ENCODE results near the gene FEN1.

FEN1 gene

DNA sequence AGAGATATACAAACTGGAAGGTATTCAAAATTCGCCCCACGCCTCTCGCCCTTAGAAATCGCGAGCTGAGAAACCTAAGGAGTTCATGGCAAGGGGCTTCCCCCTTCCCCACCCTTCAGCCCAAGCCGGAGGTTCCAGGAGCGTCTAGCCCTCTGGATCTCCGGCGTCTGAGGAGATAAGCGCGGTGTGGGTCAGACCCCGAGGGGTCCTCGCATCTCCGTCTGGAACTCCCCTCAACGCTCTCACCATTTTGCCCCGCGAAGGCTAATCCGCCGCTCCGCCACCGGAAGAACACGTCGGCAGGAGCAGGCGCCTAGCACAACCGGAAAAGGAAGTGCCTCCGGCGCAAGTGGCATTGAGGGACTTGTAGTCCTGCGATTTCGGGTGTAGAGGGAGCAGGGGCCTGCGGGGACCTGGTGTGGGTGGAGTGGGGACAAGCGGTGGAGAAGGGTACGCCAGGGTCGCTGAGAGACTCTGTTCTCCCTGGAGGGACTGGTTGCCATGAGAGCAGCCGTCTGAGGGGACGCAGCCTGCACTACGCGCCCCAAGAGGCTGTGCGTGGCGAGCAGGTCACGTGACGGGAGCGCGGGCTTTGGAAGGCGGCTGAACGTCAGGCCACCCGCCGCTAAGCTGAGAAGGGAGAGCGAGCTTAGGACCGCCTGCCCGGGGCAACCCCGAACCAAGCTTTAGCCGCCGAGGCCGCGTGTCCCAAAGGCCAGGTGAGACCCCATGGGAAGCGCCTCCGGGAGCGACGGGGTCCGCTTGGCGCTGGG lies at the start of gene FEN1, which contains the start of gene TMEM258:
FEN1 (plus strand) TSS at position 602 of the 773 bp plus-strand sequence. CDS start 2,451 bp downstream, outside the sequence.
TMEM258 (minus strand) TSS at position 290 of the 773 bp plus-strand sequence; CDS start at position 249, 41 bp downstream.
- DNase-seq (ENCODE audit: low read depth) = peak; percentile 94
- Histone ChIP-seq H3K4me3 (ENCODE audit: low read length) (peak within 1 kb of the TSS; percentile 100), H3K9me3 (ENCODE audit: control insufficient read depth, low read length) (no peaks in the 10 kb centered on the region), H3K9ac (ENCODE audit: low read length) (peak within 1 kb of the TSS; percentile 100), H3K27me3 (replicated peaks; ENCODE audit: control insufficient read depth, insufficient read depth, low read length) (no peaks in the 10 kb centered on the region), H3K36me3 (ENCODE audit: control insufficient read depth, insufficient read depth, low read length, severe bottlenecking) (peaks cover 30% of the 10 kb centered on the region), H3K4me1 (ENCODE audit: control insufficient read depth, insufficient read depth, low read length) (peaks cover 18% of the 10 kb centered on the region)

DNA sequence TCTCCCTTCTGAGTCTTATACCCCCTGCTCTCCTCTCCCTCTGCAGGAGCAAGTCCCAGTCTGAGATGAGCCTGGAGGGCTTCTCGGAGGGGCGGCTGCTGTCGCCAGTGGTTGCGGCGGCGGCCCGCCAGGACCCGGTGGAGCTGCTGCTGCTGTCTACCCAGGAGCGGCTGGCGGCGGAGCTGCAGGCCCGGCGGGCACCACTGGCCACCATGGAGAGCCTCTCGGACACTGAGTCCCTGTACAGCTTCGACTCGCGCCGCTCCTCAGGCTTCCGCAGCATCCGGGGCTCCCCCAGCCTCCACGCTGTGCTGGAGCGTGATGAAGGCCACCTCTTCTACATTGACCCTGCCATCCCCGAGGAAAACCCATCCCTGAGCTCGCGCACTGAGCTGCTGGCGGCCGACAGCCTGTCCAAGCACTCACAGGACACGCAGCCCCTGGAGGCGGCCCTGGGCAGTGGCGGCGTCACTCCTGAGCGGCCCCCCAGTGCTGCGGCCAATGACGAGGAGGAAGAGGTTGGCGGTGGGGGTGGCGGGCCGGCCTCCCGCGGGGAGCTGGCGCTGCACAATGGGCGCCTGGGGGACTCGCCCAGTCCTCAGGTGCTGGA lies 49.1 kb upstream of the FEN1 start:
- no peak for DNase-seq (ENCODE audit: low read depth)
- Histone ChIP-seq H3K4me3 (ENCODE audit: low read length) (no peak overlapping the region), H3K9me3 (ENCODE audit: control insufficient read depth, low read length) (no peaks in the 10 kb centered on the region), H3K27me3 (replicated peaks; ENCODE audit: control insufficient read depth, insufficient read depth, low read length) (peaks cover 3% of the 10 kb centered on the region), H3K36me3 (ENCODE audit: control insufficient read depth, insufficient read depth, low read length, severe bottlenecking) (no peaks in the 10 kb centered on the region), H3K9ac (ENCODE audit: low read length) (no peak overlapping the region), H3K4me1 (ENCODE audit: control insufficient read depth, insufficient read depth, low read length) (peaks cover 10% of the 10 kb centered on the region)

DNA sequence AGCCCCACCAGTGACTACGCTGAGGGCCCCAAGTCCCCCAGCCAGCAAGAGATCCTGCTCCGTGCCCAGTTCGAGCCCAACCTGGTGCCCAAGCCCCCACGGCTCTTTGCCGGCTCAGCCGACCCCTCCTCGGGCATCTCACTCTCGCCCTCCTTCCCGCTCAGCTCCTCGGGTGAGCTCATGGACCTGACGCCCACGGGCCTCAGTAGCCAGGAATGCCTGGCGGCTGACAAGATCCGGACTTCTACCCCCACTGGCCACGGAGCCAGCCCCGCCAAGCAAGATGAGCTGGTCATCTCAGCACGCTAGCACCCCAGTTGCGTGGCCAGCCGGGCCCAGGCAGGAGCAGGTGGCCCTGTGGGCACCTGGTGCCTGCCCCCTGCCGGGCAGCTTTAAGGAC lies 48.5 kb upstream of the FEN1 start:
- no peak for DNase-seq (ENCODE audit: low read depth)
- no peaks in the 10 kb centered on the region for H3K9me3 ChIP-seq (ENCODE audit: control insufficient read depth, low read length)
- no peak overlapping the region for H3K9ac ChIP-seq (ENCODE audit: low read length)
- peaks cover 10% of the 10 kb centered on the region for H3K4me1 ChIP-seq (ENCODE audit: control insufficient read depth, insufficient read depth, low read length)
- H3K4me3 ChIP-seq (ENCODE audit: low read length) = no peak overlapping the region
- peaks cover 6% of the 10 kb centered on the region for H3K27me3 ChIP-seq (replicated peaks; ENCODE audit: control insufficient read depth, insufficient read depth, low read length)
- no peaks in the 10 kb centered on the region for H3K36me3 ChIP-seq (ENCODE audit: control insufficient read depth, insufficient read depth, low read length, severe bottlenecking)

DNA sequence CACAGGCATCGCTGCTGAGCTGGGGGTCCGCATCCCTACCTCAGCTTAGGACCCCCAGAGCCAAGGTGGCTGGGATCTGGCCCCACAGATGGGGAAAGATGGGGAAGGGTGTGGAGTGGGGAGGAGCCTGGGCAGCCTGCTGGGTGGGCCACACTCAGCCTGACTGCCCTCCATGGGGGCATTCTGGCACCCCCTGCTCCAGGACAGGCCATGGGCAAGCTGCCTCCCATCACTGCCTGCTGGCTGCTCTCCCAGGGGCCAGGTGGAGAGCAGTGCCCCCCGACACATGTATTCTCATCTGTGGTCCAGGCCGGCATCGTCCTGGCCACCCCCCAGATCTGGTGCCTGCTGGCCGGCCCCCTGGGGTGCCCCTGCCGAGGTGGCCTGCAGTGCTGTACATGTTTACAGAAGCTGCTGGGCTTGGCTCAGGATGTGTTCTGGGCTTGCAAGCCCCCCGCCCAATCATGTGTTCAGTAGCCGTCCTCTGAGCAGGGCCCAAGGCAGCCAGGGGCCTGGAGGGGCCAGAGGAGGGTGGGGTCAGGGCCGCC lies 48.0 kb upstream of the FEN1 start:
- H3K27me3 ChIP-seq (replicated peaks; ENCODE audit: control insufficient read depth, insufficient read depth, low read length) = peaks cover 6% of the 10 kb centered on the region
- no peak for DNase-seq (ENCODE audit: low read depth)
- no peaks in the 10 kb centered on the region for H3K9me3 ChIP-seq (ENCODE audit: control insufficient read depth, low read length)
- H3K36me3 ChIP-seq (ENCODE audit: control insufficient read depth, insufficient read depth, low read length, severe bottlenecking) = no peaks in the 10 kb centered on the region
- H3K4me1 ChIP-seq (ENCODE audit: control insufficient read depth, insufficient read depth, low read length) = peaks cover 9% of the 10 kb centered on the region
- H3K9ac ChIP-seq (ENCODE audit: low read length) = no peak overlapping the region
- no peak overlapping the region for H3K4me3 ChIP-seq (ENCODE audit: low read length)

DNA sequence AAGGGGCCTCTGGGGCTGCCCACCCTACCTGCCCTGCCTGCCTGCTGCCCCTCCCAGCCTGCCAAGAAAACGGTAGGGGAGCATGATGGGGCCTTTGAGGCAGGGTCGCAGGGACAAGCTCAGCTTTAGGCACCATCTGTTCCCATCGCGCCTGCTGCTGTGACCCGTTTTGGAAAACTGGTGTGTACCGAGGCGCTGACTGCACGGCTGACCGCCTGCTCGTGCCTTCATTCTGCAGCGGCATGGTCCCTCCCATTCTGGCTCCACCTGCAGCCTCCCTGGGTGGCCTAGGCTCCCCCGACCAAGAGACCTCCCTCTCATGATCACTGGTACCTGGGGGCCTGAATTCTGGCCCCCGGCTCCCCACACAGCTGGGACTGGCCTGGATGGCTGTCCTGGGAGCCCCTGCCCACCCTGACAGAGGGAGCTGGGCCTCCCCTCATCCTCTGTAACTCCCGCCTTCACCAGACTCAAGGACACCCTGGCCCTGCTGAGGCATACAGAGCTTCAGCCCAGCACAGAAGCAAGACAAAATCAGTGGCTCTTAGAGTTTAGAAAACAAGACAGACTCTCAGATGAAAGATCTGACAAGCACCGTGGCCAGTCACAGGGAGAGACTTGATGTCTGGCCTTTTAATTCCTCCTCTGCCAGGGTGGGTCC lies 46.8 kb upstream of the FEN1 start:
- Histone ChIP-seq H3K27me3 (replicated peaks; ENCODE audit: control insufficient read depth, insufficient read depth, low read length) (peaks cover 6% of the 10 kb centered on the region), H3K4me1 (ENCODE audit: control insufficient read depth, insufficient read depth, low read length) (no peaks in the 10 kb centered on the region), H3K36me3 (ENCODE audit: control insufficient read depth, insufficient read depth, low read length, severe bottlenecking) (no peaks in the 10 kb centered on the region), H3K9ac (ENCODE audit: low read length) (no peak overlapping the region), H3K9me3 (ENCODE audit: control insufficient read depth, low read length) (no peaks in the 10 kb centered on the region), H3K4me3 (ENCODE audit: low read length) (no peak overlapping the region)
- no peak for DNase-seq (ENCODE audit: low read depth)

- Histone ChIP-seq H3K4me1 (ENCODE audit: control insufficient read depth, insufficient read depth, low read length) (no peaks in the 10 kb centered on the region), H3K4me3 (ENCODE audit: low read length) (no peak overlapping the region), H3K9ac (ENCODE audit: low read length) (no peak overlapping the region), H3K9me3 (ENCODE audit: control insufficient read depth, low read length) (no peaks in the 10 kb centered on the region), H3K36me3 (ENCODE audit: control insufficient read depth, insufficient read depth, low read length, severe bottlenecking) (no peaks in the 10 kb centered on the region), H3K27me3 (replicated peaks; ENCODE audit: control insufficient read depth, insufficient read depth, low read length) (peaks cover 7% of the 10 kb centered on the region)
- DNase-seq (ENCODE audit: low read depth) = no peak
Observed at GRCh38 chr11:61746442-61747191, 46.1 kb upstream of the FEN1 start.

- peaks cover 12% of the 10 kb centered on the region for H3K27me3 ChIP-seq (replicated peaks; ENCODE audit: control insufficient read depth, insufficient read depth, low read length)
- no peak overlapping the region for H3K9ac ChIP-seq (ENCODE audit: low read length)
- DNase-seq (ENCODE audit: low read depth) = peak; percentile 75
- H3K4me3 ChIP-seq (ENCODE audit: low read length) = no peak overlapping the region
- H3K4me1 ChIP-seq (ENCODE audit: control insufficient read depth, insufficient read depth, low read length) = no peaks in the 10 kb centered on the region
- H3K9me3 ChIP-seq (ENCODE audit: control insufficient read depth, low read length) = no peaks in the 10 kb centered on the region
- H3K36me3 ChIP-seq (ENCODE audit: control insufficient read depth, insufficient read depth, low read length, severe bottlenecking) = no peaks in the 10 kb centered on the region
Observed at GRCh38 chr11:61747192-61747966, 45.3 kb upstream of the FEN1 start.

- Histone ChIP-seq H3K27me3 (replicated peaks; ENCODE audit: control insufficient read depth, insufficient read depth, low read length) (peaks cover 12% of the 10 kb centered on the region), H3K9ac (ENCODE audit: low read length) (no peak overlapping the region), H3K4me1 (ENCODE audit: control insufficient read depth, insufficient read depth, low read length) (no peaks in the 10 kb centered on the region), H3K9me3 (ENCODE audit: control insufficient read depth, low read length) (no peaks in the 10 kb centered on the region), H3K36me3 (ENCODE audit: control insufficient read depth, insufficient read depth, low read length, severe bottlenecking) (no peaks in the 10 kb centered on the region), H3K4me3 (ENCODE audit: low read length) (no peak overlapping the region)
- no peak for DNase-seq (ENCODE audit: low read depth)
Observed at GRCh38 chr11:61747967-61748285, 44.8 kb upstream of the FEN1 start.

DNA sequence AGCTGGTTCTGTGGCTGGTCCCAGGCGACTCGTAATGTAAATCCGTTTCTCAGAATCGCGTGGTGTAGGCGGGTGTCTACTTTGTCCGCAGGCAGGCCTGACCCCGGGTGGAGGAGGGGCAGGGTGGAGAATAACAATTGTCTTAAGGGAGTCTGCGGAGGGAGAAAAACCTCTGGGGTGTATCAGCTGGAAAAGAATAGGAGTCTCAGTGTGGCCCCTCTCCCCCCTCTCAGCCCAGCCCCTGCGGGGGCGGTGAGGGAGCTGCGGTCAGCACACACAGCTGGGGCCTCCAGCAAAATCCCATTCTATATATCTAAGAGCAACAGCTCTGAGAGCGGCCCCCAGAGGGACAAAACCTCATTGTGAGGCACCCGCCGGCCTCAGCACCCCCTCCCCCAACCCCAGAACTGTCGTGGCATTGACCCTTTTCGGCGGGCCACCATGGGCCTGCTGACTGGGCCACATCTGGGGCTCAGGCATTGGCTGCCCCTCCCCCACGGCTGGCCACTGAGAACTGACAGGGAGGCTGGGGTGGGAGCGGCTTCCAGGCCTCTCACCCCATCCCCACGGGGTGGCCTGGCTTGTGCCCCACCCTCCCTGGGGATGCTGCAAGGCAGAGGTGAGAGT lies 43.0 kb upstream of the FEN1 start:
- no peaks in the 10 kb centered on the region for H3K4me1 ChIP-seq (ENCODE audit: control insufficient read depth, insufficient read depth, low read length)
- DNase-seq (ENCODE audit: low read depth) = no peak

GRCh38 chr11:61750631-61751273 lies 42.0 kb upstream of the FEN1 start:
- Histone ChIP-seq H3K27me3 (replicated peaks; ENCODE audit: control insufficient read depth, insufficient read depth, low read length) (peaks cover 12% of the 10 kb centered on the region), H3K9me3 (ENCODE audit: control insufficient read depth, low read length) (no peaks in the 10 kb centered on the region), H3K36me3 (ENCODE audit: control insufficient read depth, insufficient read depth, low read length, severe bottlenecking) (no peaks in the 10 kb centered on the region), H3K4me3 (ENCODE audit: low read length) (no peak overlapping the region), H3K9ac (ENCODE audit: low read length) (no peak overlapping the region), H3K4me1 (ENCODE audit: control insufficient read depth, insufficient read depth, low read length) (no peaks in the 10 kb centered on the region)
- no peak for DNase-seq (ENCODE audit: low read depth)

More for the DNA sequence above, 43.0 kb upstream of the FEN1 start:
- Histone ChIP-seq H3K27me3 (replicated peaks; ENCODE audit: control insufficient read depth, insufficient read depth, low read length) (peaks cover 12% of the 10 kb centered on the region), H3K9ac (ENCODE audit: low read length) (no peak overlapping the region), H3K36me3 (ENCODE audit: control insufficient read depth, insufficient read depth, low read length, severe bottlenecking) (no peaks in the 10 kb centered on the region), H3K4me3 (ENCODE audit: low read length) (no peak overlapping the region), H3K9me3 (ENCODE audit: control insufficient read depth, low read length) (no peaks in the 10 kb centered on the region)
